Activated CD4-positive, CD25-positive, alpha-beta regulatory T cell (primary cell): ENCODE measurements around the gene XCR1.
"Not testable (repeated sequence)": the region's sequence is repeated elsewhere in the genome, so short reads cannot be mapped to it uniquely, and the experiment has no call there.

Experiments
- DNase-seq, 4 experiments: peaks; one replicate each; lab custom pipeline; 2025; lab: John Stamatoyannopoulos, UW

XCR1 gene

DNA sequence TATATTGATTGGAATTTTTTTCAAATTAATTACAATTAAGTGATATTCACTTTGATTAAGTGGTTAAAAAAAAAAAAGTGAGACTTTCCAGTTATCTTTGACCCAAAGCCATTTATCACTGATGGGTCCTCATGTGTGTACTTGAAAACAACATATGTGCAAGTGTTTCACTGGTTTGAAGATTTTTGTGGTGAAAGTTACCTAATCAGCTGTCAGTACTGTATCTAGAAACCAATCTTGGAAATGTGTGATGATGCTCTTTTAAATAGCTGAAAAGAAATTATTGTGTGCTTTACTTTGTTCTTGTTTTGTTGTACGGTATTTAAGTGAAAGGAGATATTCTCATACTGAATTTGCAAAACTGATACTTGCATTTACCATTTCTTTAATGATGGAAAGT lies 11.6 kb upstream of the XCR1 start:
- no peak for DNase-seq

DNA sequence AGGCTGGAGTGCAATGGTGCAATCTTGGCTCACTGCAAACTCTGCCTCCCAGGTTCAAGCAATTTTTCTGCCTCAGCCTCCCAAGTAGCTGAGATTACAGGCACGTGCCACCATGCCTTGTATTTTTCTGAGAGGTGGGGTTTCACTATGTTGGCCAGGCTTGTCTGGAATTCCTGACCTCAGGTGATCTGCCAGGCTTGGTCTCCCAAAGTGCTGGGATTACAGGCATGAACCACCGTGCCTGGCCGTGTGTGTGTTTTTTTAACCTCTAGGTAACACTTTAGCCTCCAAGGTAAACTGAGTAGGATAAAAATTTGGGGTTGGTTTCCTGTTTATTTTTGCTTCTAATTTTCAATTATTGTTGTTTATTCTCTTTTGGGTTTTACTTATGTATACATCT lies 10.8 kb upstream of the XCR1 start:
- DNase-seq = not testable (repeated sequence)

DNA sequence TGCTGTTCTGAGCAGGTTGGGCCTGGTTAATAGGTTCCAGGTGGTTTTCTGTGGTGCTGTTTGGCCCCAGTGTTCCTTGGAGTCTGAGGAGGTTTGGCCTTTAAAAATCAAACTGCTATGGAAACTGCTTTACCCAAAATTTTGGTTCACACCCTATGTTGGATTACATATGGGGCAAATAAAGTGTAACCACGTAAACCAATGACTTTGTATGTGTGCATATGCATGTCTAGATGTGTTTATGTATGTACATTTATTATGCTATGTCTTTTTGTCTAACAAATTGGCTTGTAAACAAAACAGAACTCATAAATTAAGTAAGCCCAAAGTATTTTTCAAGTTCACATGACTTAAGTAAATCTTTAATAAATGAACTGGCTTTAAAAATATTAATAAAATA lies 8.9 kb upstream of the XCR1 start:
- DNase-seq = no peak

DNA sequence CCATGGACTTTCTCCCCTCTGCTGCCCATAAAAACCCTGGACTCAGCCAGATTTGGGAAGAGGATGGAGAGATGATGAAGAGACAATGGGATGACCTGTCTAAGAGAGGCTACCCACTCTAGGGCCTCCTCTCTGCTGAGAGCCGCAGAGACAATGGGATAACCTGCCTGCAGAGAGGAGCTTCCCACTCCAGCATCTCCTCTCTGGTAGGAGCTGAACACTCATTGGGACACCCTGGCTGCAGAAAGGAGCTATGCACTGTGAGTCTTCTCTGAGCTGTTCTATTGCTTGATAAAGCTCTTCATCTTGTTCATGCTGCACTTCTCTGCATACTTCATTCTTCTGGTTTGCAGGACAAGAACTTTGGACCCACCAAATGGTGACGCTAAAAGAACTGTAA lies 4.5 kb upstream of the XCR1 start:
- DNase-seq = no peak

DNA sequence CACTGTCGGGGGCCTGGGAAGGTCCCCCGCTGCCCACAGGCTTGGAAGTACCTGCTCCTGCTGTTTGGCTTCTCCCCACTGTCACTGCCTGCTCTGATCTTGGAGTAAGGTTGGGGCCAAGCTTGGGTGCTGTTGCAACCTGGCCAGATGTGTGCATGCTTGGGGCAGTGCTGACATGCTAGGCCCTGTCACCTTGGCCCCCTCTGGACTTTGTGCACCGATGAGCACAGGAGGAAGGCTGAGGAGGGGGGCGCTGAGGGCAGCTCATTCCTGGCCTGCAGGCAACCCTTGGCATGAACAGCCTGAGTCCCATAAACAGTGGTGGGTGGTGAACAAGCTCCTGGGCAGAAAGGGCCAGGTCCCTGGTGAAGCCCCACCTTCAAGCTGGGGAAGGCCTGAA lies 4.0 kb upstream of the XCR1 start:
- no peak for DNase-seq

DNA sequence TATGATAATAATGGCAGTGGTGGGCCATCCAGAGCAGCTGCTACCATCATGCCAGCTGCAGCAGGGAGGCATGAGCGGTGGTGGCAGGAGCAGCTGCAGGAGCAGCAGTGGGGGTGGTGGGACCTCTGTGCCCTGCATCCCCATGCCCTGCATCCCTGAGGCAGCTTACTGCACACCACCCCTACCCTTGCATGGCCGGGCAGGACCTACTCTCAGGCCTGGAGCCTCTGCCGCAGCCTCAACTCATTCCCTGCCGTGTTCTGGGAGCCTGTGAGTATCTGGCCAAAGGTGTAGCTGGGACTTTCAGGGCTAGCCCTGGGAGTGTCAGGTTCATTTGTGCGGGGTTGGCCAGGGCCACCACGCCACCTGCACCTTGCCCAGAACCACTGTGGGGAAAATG lies 3.3 kb upstream of the XCR1 start:
- DNase-seq = no peak

DNA sequence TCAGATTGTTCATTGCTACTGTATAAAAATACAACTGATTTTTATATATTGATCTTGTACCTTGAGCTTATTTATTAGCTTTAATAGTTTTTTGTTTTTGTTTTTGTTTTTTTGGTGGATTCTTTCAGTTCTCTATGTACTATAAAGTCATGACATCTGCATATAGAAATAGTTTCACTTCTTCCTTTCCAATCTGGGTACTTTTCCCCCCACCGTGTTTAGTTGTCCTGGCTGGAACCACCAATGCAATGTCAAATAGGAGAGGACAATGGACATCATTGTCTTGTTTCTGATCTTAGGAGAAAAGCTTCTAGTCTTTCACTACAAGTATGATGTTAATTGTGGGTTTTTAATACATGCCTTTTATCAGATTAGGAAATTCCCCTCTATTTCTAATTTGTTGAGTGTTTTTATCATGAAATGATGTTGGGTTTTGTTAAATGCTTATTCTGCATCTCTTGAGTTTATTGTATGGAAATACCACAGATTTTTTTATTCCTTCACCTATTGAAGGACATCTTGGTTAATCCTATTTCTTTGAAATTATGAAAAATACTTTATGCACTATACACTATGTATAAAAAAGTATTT lies 2.8 kb upstream of the XCR1 start:
- no peak for DNase-seq

DNA sequence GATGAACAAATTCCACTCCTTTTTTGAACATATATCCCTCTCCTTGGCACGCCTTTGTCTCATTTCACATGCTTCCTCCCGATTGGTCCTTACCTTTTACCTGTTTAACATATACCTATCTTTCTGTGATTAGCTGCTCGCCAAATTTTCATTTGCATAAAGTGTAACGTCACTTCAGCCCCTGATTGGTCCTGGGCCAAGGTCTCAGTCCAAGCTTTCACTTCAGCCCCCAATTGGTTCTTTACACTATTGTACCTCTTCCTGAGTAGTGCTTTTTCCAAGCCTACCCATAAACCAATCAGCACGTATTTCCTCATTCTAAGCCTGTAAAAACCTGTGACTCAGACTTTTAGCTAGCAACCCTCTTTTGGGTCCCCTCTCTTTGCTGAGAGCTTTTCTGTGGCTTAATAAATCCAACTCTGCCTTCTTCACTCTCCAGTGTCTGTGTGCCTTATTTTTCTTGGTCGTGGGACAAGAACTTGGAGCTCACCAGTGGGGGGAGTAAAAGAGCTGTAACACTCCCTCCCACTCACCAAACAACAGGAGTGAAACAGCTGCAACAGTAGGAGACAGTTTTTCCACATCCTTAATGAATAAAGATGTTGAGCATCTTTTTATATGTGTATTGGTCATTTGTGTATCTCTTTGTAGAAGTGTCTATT lies 584 bp upstream of the XCR1 start:
- no peak for DNase-seq

DNA sequence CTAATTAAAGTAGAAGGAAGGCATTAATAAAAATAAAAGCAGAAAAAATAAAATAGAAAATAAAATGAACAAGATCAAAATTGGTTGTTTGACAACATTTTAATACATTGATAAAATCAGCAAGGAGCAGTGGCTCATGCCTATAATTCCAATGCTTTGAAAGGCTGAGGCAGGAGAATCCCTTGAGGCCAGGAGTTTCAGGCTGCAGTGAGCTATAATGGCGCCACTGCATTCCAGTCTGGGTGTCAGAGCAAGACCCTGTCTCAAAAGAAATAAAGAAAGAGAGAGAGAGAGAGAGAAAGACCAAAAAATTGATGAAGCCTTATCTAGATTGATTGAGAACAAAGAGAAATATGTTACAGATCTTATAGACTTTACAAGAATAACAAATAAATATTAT lies 2.1 kb downstream of the XCR1 start:
- no peak for DNase-seq

DNA sequence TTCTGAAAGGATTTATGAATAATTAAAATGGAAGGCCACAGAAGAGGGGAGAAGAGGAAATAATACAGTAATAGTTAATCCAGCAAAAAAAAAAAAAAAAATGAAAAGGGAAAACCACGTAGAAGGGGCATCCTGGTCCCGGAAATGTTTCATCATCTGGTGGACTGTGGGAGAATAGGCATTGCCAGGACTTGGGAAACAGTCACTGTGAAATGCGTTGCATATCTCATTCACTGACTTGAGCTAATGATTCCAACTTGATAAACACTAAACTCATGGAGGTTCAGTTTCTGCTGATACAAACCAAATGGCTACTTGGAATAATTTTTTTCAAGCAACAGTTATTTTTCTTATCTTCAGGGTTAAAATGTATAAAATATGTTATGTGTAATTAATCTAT lies 3.2 kb downstream of the XCR1 start:
- DNase-seq = no peak

DNA sequence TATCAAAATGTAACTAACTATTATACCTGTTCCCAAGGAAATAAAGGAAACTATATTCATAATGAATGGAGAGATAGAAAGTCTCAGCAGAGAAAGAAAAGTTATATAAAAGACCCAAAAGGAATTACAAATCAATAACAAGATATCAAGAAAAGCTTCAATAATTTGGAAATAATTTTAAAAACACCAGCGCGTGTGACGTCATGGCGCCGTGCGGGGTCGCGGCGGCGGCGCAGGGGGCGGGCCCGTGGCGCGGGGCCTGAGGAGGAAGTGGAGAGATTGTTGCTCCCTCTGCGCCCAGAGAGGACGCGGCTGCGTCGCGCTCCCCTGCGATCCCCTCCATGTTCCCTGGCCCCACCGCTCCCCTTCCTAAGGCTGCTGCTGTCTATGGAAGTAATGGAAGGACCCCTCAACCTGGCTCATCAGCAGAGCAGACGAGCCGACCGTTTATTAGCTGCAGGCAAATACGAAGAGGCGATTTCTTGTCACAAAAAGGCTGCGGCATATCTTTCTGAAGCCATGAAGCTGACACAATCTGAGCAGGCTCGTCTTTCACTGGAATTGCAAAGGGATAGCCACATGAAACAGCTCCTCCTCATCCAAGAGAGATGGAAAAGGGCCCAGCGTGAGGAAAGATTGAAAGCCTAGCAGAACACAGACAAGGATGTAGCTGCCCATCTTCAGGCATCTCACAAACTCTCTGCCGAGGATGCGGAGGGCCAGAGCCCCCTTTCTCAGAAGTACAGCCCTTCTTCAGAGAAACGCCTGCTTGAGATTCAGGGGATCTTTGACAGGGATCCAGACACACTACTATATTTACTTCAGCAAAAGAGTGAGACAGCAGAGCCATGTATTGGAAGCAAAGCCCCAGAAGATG lies 4.1 kb downstream of the XCR1 start:
- DNase-seq = no peak

DNA sequence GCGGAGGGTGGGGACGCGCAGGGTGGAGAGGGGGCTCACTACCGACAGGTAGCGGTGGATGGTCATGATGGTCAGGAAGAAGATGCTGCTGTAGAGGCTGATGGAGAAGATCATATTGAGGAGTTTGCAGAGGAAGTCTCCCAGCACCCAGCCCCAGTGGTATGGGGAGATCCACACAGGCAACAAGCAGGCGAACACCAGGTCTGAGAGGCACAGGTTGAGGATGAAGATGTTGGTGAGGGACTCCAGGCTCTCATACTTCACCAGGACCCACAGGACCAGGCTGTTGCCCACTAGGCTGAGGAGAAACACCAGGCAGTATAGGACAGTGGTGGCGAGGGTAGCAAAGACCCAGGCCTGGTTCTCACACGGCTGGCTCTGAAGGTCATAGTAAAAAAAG lies 5.8 kb downstream of the XCR1 start:
- DNase-seq = no peak

DNA sequence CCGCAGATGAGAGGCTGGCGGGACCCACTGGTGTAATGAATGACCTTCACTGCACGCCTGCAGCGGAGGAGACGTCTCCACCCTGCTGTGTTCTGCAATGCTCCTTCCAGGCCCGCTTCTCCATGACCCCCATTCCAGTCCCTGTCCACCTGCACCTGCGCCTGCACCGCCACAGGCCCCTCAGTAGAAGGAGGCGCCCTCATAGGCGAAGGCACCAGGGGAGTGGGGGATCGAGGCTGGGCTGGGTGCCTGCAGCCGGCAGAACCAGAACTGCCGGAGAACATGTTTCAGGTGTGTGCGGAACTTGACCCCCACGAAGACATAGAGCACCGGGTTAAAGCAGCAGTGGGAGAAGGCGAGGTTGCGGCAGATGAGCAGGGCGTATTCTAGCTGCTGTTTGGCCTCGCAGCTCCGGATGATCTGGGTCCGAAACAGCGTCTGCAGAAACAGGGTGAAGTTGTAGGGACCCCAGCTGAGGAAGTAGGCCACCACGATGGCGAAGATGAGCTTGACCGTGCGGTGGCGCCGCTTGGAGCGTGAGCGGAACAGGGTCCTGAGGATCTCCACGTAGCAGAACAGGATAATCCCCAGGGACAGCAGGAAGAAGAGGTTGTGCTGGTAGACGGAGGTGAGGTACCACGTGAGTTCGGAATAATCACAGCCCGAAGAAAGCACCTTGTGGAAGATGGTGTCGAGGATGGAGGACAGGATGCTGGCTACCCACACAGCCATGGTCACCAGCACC lies 6.3 kb downstream of the XCR1 start:
- no peak for DNase-seq

DNA sequence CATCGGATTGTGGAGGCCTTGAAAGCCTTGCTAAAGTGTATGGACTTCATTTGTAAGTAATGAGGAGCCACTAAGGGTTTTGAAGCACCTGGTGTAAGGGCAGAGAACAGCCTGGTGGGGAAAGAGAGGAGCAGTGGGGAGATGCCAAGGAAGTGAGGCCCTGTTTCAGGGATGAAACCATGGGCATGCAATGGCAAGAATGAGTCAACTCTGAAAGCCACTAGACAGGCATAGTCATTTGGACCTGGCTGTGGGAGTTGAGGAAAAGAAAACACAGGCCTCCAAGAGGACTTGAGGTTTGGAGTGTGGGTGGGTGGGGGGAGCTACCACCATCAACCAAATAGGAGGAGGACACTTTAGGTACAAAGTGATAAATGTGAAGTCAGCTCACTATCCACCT lies 7.6 kb downstream of the XCR1 start:
- DNase-seq = no peak

DNA sequence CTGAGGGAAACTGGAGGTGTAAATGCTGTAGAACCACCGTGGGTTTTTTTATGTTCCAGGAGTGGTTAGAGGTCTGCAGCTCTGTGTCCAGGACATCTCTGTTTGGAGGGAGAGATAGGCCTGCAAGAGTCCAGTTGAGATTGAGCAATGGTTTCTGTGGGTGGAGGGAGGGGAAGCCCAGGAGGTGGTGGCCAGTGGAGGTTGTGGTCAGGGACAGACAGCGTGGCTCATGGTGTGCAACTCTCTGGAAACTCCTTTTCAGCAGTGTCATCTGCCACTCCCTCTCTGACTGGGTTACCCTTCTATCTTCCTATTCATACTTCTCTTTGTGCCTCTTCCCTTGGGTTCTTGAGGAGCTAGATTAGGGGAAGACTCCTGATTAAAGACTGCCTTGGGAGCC lies 9.6 kb downstream of the XCR1 start:
- DNase-seq = no peak

DNA sequence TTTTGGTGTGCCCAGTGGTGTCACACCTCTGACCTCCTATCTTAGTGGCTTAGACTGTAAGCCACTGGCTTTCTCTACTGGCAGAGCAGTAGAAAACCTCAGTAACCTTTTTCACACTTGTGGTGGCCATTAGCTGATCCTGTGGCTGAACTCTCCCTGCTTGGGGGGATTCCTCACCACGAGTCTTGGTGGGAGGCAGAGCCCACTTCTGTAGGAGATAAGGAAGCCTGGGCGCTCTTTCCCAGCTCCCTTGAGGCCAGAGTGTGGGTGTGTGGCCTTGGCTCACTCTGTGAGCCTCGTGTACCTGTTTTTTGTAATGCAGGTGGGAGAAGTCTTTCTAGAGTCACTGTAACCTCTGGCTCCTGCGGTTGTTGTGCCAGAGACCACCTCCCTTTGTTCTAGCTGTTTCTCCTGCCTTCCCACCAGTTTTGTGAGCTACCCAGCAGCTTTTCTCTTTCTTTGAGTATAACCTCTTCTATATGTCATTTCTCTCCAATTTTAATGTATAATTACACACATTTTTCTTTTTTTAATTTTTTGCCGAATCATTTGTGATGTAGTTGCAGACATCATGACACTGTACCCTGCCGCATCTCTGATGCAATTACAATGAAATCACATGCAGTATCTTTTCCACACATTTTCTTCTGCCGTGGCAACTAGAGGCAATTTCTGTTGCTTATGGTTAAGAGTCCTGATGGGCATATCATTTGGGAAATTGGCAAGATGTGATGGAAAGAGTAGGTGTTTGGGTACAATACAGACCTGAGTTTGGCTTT lies 13.8 kb downstream of the XCR1 start:
- DNase-seq = no peak

DNA sequence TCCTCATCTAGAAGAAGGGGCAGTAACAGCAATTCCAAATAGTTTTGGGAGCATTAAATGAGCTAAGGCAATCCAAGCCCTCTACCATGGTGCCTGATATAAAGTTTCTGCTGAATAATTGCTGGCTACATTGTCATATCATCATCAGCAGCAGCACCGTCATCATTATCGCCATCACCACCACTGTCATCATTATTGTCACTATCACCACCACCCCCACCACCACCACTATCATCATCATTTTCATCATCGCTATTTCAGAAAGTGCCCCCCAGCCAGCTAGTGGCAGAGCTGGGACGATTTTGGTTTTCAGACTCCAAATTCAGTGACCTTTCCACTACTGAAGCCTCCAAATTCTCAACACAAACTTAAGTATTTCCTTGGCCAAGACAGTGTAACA lies 15.0 kb downstream of the XCR1 start:
- no peak for DNase-seq

DNA sequence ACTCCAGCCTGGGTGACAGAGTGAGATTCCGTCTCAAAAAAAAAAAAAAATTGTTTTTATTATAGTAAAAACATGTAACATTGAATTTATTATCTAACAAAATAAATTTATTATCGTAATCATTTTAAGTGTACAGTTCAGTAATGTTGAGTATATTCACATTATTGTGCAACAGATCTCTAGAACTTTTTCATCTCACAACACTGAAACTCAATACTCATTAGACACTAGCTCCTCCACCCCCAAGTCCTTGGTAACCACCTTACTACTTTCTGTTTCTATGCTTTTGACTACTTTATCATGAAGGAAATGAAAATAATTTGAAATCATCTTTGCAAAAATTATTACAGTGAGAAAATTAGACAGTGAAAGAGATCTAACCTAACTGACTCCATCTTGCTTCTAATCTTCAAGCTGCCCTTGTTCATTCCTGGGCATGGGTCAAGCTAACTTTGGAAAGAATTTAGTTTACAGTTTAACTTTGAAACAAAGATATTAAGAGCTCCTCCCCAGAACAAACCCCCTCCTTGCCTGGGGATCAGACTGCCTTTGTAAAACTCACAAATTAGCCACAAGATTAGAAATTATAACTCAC lies 16.7 kb downstream of the XCR1 start:
- DNase-seq = no peak

DNA sequence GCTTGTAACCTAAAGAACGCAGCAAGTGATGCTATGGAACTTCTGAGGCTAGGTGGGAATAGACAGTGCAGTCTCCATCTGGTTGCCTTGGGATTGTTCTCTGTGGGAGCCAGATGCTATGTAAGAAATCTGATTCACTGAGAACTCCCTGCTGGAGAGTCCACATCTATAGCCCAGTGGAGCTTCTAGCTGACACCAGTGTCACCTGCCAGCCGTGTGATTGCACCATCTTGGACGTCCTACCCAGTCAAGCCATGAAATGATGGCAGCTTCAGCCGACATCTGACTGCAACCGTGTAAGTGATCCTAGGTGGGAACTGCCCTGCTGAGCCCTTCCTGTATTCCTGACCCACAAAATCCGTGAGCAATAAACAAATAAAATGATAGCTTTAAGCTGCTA lies 19.2 kb downstream of the XCR1 start:
- DNase-seq = no peak

DNA sequence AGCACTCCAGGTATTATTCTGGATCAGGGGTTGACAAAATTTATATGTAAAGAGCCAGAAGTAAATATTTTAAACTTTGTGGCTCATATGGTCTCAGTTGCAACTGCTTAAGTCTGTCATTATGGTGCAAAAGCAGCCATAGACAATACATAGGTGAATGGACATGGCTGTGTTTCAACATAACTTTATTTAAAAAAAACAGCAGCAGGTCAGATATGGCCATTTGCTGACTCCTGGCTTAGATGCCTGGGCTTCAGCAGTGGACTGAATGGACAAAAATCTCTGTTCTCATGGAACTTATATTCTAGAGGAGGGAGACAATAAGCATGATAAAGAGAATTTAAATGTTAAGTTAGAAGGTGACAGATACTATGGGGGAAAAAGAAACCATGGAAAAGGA lies 20.0 kb downstream of the XCR1 start:
- DNase-seq = no peak

DNA sequence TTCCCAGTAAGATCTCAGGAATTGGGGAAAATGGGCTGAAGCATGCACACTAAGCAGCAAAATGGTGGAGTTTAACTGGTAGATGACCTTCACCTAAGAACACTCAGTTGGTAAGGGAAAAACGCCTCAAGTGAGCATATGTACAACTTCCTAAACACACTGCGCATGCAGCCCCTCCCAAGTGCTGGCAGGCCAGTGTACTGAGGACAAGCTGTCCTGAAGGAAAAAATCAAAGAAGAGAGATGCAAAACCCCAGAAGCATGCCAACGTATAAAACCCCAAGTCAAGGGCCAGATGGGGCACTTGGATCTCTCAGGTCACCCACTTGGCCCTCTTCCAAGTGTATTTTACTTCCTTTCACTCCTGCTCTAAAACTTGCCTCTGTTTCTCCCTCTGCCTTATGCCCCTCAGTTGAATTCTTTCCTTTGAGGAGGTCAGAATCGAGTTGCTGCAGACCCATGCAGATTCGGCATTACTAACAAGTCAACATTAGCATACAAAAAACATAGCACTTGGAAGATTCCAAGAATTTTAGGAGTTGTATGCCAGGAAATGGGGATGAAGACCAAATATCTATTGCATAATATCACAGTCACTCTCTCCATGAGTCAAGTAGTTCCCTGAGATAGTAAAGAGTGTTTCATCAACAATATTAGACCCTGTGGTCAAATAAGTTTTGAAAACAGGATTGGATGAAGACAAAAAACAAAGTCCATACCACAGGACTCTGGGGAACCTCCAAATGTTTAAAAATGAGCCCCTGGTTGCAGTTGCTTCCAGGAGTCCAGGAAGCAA lies 20.8 kb downstream of the XCR1 start:
- no peak for DNase-seq
